Peyer's patch (tissue), 4 donors: Measurements from ENCODE around the gene AUTS2.

Source experiments
- CTCF ChIP-seq, 6 experiments: fragments of 450-650 bp in 4 of 6; fragments of 200-600 bp in 2 of 6; sonication (generic) in 1 of 6; IDR thresholded peaks; one replicate each; pipeline ENCODE4 v1.5.1; 2017 to 2019; ENCODE audit warnings: antibody characterized with exemption in 6 of 6, mild to moderate bottlenecking in 3 of 6, moderate library complexity in 1 of 6
- POLR2A ChIP-seq, 2 donors: fragments of 450-650 bp; IDR thresholded peaks; one replicate each; pipeline ENCODE4 v1.5.1; 2017; ENCODE audit warnings: antibody characterized with exemption in 2 of 2, mild to moderate bottlenecking in 2 of 2, moderate library complexity in 2 of 2

- TF ChIP-seq POLR2A (IDR thresholded peaks at IDR 0.05) = no peak
- TF ChIP-seq CTCF (IDR thresholded peaks at IDR 0.05) = no peak
Measured at GRCh38 chr7:70759674-70760073, 1161.4 kb downstream of the AUTS2 start.
